Measurements from ENCODE around the gene KCNB1.

DNA sequence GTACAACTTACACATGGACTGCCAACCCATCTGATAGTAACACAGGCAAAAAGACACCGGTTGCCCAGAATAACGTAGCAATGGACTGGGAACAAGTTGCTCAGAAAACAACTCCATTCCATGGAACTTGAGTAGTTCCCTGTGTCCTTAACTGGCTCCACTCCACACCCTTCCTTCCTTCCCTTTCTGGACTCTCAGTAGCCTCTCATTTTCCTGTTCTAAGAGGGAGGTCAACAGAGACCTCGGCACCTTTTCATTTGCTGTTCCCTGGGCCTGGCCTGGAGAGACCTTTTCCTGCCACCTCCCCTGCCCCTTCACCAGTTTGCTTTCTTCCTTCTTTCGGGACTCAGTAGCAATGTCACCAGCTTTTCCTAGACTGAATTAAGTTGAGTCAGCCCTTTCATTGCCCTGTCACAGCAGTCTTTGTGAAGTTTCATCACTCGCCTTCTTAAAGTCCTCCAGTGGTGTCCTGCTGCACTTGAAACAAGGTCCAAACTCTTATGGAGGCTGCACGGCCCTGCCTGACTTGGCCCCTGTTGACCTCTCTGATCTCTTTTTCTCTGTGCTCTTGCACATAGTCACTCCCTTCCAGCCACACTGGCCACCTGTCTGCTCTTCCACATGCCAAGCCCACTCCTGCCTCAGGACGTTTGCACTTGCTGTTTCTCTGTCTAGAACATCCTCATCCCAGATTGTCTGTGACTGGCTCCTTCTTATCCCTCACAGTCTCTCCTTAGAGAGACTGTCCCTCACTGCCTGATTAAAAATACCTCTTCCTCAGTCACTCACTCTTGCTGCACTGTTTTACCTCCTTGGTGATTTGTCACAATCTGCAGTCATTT is 90.8 kb downstream of the KCNB1 start:
- no peak for TF ChIP-seq POLR2A (IDR thresholded peaks at IDR 0.05)
- TF ChIP-seq, protein P1, sequence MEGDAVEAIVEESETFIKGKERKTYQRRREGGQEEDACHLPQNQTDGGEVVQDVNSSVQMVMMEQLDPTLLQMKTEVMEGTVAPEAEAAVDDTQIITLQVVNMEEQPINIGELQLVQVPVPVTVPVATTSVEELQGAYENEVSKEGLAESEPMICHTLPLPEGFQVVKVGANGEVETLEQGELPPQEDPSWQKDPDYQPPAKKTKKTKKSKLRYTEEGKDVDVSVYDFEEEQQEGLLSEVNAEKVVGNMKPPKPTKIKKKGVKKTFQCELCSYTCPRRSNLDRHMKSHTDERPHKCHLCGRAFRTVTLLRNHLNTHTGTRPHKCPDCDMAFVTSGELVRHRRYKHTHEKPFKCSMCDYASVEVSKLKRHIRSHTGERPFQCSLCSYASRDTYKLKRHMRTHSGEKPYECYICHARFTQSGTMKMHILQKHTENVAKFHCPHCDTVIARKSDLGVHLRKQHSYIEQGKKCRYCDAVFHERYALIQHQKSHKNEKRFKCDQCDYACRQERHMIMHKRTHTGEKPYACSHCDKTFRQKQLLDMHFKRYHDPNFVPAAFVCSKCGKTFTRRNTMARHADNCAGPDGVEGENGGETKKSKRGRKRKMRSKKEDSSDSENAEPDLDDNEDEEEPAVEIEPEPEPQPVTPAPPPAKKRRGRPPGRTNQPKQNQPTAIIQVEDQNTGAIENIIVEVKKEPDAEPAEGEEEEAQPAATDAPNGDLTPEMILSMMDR (IDR thresholded peaks at IDR 0.05), result no peak

All from transverse colon (tissue), 3 donors.